ENCODE data around the gene RARRES2. TPM values are rescaled to one million over a fixed set of nuclear protein-coding genes. Genes with fewer than 3 reads are reported as not detected.

Gene RARRES2
- total RNA-seq, 1 donor: 26.1 TPM

DNA sequence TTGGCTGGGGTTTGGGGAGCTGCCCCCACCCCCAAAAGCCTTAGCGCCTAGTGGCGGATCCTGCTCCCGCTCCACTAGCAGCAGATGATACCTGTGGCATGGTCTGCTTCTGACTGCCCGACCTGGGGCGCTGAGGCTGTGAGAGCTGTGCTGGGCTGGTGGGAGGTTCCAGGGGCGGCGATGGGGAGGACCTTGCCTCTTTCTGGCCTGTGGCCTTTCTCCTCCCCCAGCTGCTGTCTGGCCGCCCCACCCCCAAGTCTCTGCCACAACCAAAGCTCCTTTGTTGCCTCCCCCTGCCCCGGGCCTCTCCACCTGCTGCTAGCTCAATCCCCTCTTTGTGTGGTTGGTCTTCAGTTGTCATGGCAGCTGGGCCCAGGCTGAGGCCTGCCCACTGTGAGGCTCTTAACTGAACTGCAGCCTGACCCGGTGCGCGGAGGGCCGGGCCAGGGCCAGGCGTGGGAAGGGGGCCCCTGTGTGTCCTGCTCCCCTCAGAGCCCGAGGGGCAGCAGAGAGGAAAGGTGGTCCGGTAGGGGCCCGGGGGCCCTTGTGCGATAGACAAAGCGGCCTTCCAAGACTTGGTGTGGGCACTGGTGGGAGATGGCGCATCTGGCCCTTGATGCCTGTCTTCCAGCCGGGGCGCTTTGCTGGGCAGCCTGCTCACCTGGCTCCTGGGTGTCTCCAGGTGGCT is 42.4 kb upstream of the RARRES2 start:
- H4K20me1 ChIP-seq (ENCODE audit: insufficient read depth, low read length): peaks cover 7% of the 10 kb centered on the region
- no peaks in the 10 kb centered on the region for H3K36me3 ChIP-seq (ENCODE audit: insufficient read depth, low read length)
- H3K4me1 ChIP-seq (ENCODE audit: insufficient read depth, low read length): peaks cover 3% of the 10 kb centered on the region
- H3K27me3 ChIP-seq (ENCODE audit: insufficient read depth, low read length): no peaks in the 10 kb centered on the region
- H3K4me3 ChIP-seq (ENCODE audit: insufficient read depth, low read length): no peak overlapping the region
- H3K4me2 ChIP-seq (ENCODE audit: insufficient read depth, low read length): no peak overlapping the region
- TF ChIP-seq, protein P1, sequence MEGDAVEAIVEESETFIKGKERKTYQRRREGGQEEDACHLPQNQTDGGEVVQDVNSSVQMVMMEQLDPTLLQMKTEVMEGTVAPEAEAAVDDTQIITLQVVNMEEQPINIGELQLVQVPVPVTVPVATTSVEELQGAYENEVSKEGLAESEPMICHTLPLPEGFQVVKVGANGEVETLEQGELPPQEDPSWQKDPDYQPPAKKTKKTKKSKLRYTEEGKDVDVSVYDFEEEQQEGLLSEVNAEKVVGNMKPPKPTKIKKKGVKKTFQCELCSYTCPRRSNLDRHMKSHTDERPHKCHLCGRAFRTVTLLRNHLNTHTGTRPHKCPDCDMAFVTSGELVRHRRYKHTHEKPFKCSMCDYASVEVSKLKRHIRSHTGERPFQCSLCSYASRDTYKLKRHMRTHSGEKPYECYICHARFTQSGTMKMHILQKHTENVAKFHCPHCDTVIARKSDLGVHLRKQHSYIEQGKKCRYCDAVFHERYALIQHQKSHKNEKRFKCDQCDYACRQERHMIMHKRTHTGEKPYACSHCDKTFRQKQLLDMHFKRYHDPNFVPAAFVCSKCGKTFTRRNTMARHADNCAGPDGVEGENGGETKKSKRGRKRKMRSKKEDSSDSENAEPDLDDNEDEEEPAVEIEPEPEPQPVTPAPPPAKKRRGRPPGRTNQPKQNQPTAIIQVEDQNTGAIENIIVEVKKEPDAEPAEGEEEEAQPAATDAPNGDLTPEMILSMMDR (IDR thresholded peaks at IDR 0.05; ENCODE audit: extremely low read depth, low read depth, low read length): no peak
- no peak overlapping the region for H2AFZ ChIP-seq (ENCODE audit: low read length)
- H3K27ac ChIP-seq (ENCODE audit: low read depth, low read length): no peak overlapping the region
- H3K79me2 ChIP-seq (ENCODE audit: insufficient read depth, low read length): peaks cover 35% of the 10 kb centered on the region
- no peaks in the 10 kb centered on the region for H3K9me3 ChIP-seq (ENCODE audit: low read depth, low read length)
- peak; percentile 67 for DNase-seq (ENCODE audit: insufficient read length, low spot score, missing footprints)

GRCh38 chr7:150382844-150383225 is 41.4 kb upstream of the RARRES2 start:
- Histone ChIP-seq H4K20me1 (ENCODE audit: insufficient read depth, low read length) (peaks cover 7% of the 10 kb centered on the region), H3K79me2 (ENCODE audit: insufficient read depth, low read length) (peaks cover 35% of the 10 kb centered on the region), H2AFZ (ENCODE audit: low read length) (no peak overlapping the region), H3K36me3 (ENCODE audit: insufficient read depth, low read length) (no peaks in the 10 kb centered on the region), H3K27ac (ENCODE audit: low read depth, low read length) (no peak overlapping the region), H3K4me2 (ENCODE audit: insufficient read depth, low read length) (no peak overlapping the region), H3K27me3 (ENCODE audit: insufficient read depth, low read length) (no peaks in the 10 kb centered on the region), H3K4me3 (ENCODE audit: insufficient read depth, low read length) (no peak overlapping the region), H3K4me1 (ENCODE audit: insufficient read depth, low read length) (peaks cover 12% of the 10 kb centered on the region), H3K9me3 (ENCODE audit: low read depth, low read length) (no peaks in the 10 kb centered on the region)
- peak; percentile 68 for DNase-seq (ENCODE audit: insufficient read length, low spot score, missing footprints)
- TF ChIP-seq, protein P1 (IDR thresholded peaks at IDR 0.05; ENCODE audit: extremely low read depth, low read depth, low read length): no peak

DNA sequence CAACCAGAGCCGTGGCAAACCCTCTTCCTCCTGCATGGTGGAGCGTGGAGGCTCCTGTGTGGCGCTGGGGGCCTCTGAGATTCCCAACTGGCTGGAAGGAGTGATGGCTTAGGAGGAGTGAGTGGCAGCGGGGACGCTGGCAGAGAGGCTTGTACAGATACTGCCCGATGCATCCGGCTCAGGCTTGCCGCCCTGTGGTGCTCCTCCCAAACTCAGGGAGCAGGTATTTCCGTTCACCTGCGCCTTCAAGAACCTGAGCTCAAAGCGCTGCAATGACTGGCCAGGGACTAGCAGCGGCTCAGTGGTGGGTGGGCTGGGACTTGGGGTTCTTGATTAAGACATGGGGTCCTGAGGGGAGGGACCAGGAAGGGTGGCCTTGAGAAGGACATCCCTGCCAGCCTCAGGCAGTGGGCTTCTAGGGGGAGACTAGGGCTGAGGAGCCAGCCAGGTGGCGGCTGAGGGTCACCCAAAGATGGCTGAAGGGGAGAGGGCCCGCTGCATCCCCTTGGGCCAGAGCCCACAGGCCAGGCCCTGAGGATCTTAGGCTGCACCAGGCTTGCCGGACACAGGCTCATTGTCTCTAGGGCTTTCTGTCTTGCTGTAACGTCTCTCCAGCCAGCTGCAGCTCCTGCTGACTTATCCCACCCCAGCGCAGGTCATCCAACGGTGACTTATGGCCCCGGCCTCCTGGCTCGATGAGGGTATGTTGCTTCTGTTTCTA is 40.9 kb upstream of the RARRES2 start:
- Histone ChIP-seq H4K20me1 (ENCODE audit: insufficient read depth, low read length) (peaks cover 7% of the 10 kb centered on the region), H3K9me3 (ENCODE audit: low read depth, low read length) (no peaks in the 10 kb centered on the region), H3K4me1 (ENCODE audit: insufficient read depth, low read length) (peaks cover 14% of the 10 kb centered on the region), H3K27ac (ENCODE audit: low read depth, low read length) (no peak overlapping the region), H3K36me3 (ENCODE audit: insufficient read depth, low read length) (no peaks in the 10 kb centered on the region), H3K4me2 (ENCODE audit: insufficient read depth, low read length) (no peak overlapping the region), H3K4me3 (ENCODE audit: insufficient read depth, low read length) (no peak overlapping the region), H3K27me3 (ENCODE audit: insufficient read depth, low read length) (no peaks in the 10 kb centered on the region), H2AFZ (ENCODE audit: low read length) (no peak overlapping the region), H3K79me2 (ENCODE audit: insufficient read depth, low read length) (peaks cover 35% of the 10 kb centered on the region)
- DNase-seq (ENCODE audit: insufficient read length, low spot score, missing footprints): peak; percentile 38
- TF ChIP-seq, protein P1 (IDR thresholded peaks at IDR 0.05; ENCODE audit: extremely low read depth, low read depth, low read length): no peak

GRCh38 chr7:150381785-150382122 is 40.3 kb upstream of the RARRES2 start:
- H3K36me3 ChIP-seq (ENCODE audit: insufficient read depth, low read length): no peaks in the 10 kb centered on the region
- peaks cover 7% of the 10 kb centered on the region for H4K20me1 ChIP-seq (ENCODE audit: insufficient read depth, low read length)
- DNase-seq (ENCODE audit: insufficient read length, low spot score, missing footprints): peak; percentile 47
- no peak overlapping the region for H3K4me3 ChIP-seq (ENCODE audit: insufficient read depth, low read length)
- peaks cover 35% of the 10 kb centered on the region for H3K79me2 ChIP-seq (ENCODE audit: insufficient read depth, low read length)
- no peak overlapping the region for H3K27ac ChIP-seq (ENCODE audit: low read depth, low read length)
- H3K4me1 ChIP-seq (ENCODE audit: insufficient read depth, low read length): peaks cover 14% of the 10 kb centered on the region
- no peak overlapping the region for H2AFZ ChIP-seq (ENCODE audit: low read length)
- H3K27me3 ChIP-seq (ENCODE audit: insufficient read depth, low read length): no peaks in the 10 kb centered on the region
- no peaks in the 10 kb centered on the region for H3K9me3 ChIP-seq (ENCODE audit: low read depth, low read length)
- TF ChIP-seq, protein P1 (IDR thresholded peaks at IDR 0.05; ENCODE audit: extremely low read depth, low read depth, low read length): no peak
- H3K4me2 ChIP-seq (ENCODE audit: insufficient read depth, low read length): no peak overlapping the region
